Fibroblast of skin of left biceps (primary cell): ENCODE measurements around the gene FAM110C.
"Not testable (repeated sequence)": the region's sequence is repeated elsewhere in the genome, so short reads cannot be mapped to it uniquely, and the experiment has no call there.

Experiments used
- DNase-seq, 2 experiments: peaks; one replicate each; pipeline ENCODE4 v3.0.0-alpha.2; 2013; ENCODE audit warnings: low read depth in 2 of 2

The FAM110C gene

DNA sequence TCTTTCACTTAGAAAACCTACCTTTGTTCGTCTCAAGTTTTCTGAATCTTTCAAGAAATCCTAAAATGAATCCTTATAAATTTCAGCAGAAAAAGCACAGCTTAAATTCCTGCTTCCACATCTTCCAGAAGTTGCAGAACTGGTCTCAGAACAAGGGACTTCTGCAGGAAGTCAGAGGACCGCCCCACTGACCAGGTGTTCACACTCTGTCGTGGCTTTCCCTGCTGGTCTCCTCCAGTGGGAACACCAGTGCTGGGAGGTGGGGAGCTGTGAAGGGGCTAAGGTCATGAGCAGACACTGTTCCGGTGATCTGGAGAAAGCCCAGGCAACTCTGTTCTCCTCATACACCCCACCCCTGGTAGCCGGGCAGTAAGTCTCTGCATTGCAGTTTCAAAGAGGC lies 3.5 kb downstream of the FAM110C start:
- DNase-seq, result no peak

DNA sequence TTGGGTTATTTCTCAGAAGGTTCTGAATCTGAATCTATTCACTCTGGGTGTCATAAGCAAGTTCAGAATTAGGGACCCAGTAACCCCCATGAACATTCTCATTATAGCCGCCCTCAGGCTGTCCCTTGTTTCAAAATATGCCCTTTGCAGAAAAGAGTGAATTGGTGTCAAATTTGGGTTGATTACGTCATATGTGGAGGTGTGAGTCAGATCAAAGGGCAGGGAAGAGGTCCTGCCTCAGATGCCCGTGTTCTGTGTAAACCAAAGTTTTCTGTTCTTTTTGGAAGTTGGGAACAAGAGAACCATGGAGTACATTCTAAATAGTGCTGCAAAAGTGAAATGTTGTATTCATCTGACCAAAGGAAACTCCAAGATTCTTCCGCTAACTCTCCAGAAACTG lies 5.8 kb downstream of the FAM110C start:
- no peak for DNase-seq

DNA sequence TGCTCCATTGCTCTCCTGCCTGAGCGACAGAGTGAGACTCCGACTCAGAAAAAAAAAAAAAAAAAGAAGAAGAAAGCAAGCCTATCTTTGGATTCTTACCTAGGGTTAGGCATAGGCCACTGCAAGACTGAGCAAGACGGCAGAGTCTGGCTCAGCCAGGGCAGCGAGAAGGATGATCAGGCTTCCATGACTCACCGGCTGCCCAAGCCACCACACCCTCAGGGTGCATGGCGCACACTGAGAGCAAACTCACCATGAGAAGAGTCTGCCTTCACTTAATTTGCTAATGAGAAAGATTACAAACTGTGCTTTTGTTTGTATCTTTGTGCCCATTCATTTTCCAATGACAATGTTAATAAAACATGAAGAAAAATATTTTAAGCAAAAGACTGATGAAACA lies 8.2 kb downstream of the FAM110C start:
- DNase-seq, result no peak

DNA sequence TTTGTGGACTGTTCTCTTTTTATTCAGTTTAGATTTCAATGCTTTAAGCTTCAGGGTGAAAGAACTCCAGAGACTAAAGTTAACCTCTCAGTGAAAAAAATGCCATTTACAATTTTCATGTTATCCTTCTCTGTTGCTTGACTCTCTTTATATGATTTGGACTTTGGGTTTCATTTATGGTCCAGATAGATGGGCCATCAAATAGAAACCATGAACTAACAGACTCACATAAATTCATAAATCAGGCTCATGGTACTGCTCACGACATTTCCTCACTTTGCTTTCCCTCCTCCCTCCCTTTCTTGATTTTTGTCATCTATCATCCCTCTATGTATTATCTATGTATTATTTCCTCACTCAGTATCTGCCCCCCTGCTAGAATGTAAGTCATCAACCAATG lies 10.0 kb downstream of the FAM110C start:
- DNase-seq, result no peak

DNA sequence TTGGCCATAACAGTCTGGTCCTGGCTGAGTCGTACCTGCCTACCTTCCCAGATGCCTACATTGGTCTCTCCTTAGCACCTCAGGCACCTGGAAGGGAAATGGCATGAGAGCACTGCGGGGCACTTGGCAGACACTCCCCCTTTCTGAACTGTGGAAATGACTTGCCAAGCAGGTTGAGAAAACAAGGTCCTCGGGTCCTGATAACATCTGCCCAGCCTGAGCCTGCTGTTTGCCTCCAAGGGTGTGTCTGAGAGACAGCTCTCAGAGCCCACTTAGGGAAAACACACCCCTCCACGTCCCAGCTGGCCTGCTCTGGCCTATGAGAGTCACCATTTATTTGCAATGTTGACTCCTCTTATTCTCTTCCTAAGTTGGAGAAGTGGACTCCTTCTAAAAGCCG lies 10.5 kb downstream of the FAM110C start:
- no peak for DNase-seq

DNA sequence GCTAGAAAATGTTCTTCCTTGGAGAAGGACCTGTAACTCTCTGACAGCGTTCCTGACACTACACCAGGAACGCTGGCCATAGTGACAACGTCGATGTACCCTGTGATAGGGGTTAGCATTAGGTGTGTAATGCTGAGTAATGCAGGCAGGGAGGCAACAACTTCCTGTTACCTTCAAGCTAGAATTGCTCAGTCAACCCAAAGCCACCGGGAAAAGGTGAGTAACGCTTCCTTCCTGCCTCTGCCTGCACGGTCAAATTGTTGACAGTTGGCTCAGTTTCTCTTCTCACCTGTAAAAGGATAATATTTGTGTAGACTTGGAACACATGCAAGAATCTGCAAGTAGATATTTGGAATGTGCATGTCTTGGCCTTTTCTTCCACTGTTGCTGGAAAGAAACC lies 12.7 kb downstream of the FAM110C start:
- DNase-seq, result no peak

DNA sequence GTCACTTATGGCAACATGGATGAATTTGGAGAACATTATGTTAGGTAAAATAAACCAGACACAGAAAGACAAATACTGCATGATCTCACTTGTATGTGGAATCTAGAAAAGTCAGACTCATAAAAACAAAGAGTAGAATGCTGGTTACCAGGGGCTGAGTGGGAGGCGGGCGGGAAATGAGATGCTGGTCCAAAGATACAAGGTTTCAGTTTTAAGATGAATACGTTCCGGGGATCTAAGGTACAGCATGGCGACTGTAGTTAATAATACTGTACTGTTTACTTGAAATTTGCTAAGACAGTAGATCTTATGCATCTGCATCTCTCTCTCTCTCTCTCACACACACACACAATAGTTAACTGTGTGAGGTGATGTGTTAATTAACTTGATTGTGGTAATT lies 14.2 kb downstream of the FAM110C start:
- DNase-seq, result no peak

DNA sequence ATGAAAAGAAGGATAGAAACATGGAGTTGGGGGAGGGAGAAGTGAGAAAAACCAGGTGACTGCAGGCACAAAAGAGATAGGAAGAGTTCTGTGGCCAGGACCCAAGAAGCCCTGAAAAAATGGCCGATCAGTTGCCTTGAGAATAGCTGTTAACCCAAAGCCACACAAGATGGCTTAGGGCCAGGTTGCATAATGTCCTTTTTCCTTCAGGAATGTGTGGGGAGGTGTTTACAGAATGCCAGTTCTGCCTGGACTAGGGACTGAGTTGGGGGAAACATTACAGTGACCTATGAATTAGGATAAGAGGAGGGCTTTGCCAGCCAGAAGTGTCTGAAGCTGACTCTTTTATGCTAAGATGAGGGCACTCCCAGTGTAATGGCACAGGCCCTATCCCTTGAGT lies 17.1 kb downstream of the FAM110C start:
- no peak for DNase-seq

DNA sequence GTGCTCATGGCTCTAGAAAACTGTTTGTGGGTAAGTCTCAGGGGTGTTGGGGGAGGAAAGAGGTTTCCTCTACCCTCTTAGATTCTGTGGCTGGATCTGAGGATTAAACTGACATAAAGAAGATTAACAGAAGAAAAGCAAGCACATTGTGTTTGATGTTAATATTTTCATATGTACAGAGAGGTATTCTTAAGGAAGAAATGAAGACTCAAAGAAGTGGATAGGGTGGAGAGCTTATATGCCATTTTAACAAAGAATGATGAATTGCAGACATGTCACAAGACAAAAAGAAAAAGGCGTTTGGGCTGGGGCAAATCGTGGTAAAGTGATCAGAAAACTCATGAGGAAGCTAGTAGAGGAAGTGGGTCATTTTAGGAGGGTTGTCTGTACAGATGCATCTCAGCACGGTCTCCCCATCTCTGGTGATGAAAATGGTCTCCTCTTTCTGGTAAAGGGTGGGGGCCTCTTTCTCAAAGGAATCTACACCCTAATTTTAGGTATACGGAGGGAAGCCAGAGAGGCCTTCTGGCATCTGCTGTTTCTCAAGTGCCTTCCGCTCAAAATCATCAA lies 17.8 kb downstream of the FAM110C start:
- DNase-seq, result no peak

DNA sequence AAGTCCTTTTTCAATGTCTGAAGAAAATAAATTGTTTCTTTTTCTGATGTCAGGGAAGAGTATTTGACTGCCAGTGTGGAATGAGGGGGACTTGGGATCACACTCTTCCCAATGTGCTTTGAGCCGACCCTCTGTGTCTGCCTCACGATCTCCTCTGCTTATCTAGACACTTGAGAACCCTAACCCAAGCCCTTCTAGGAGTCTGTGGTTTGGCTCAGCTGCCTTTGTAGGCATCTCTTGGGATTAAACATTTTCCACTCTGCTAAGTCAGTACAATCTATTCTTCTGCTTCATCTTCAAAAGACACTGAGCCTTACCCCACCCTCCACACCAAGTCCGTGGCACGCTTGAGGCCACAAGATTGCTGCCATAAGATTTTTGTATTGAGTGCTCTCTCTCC lies 19.4 kb downstream of the FAM110C start:
- DNase-seq, result no peak

DNA sequence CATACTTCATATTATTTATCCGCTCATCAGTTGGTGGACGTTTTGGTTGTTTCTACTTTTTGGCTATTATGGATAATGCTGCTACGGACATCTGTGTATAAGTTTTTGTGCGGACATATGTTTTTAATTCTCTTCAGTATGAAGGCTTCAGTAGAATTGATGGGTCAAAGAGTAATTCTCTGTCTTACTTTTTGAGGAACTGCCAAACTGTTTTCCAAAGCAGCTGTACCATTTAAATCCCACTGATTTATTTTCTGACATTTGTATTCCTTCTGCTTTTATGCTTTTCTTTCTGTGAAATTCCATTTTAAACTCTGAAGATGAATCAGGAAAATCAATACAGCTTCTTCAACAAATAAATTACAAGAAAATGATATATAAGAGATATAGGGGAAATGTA lies 20.8 kb downstream of the FAM110C start:
- DNase-seq, result no peak

DNA sequence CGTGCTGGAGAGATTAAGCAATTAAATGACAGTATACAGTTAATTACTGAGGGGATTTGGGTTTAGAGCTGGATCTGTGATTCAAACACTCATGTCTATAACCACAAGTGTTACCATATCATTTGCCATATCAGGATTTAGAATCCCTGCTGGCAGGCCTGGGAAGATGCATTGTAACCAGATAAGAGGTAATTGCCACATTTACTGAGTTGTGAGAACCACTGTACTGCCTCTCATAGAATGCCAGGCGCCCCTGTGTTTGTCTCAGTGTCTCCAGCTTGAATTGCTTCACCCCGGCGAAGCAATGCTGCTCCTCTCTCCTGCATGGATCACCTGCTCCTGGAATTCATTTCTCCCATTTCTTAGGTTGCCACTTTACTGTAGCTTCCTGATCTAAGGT lies 21.7 kb downstream of the FAM110C start:
- not testable (repeated sequence) for DNase-seq

DNA sequence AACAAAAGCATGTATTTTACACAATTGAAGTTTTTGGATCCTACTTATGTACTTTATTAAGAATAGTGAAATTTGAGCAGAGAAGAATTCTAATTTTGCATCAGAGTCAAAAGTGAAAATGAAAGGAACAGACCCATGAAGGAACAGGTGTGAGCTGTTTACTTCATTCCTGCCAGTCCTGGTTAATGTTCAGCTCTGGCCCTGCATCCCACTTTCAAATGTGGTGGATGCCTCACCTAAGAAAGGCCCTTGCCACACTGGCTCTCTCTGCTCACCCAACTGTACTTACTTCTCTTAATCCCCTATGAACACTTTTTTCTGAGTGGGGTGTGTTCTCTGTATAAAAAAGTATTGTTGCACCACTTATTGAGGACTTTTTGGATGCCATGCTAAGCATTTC lies 22.2 kb downstream of the FAM110C start:
- DNase-seq, result no peak

DNA sequence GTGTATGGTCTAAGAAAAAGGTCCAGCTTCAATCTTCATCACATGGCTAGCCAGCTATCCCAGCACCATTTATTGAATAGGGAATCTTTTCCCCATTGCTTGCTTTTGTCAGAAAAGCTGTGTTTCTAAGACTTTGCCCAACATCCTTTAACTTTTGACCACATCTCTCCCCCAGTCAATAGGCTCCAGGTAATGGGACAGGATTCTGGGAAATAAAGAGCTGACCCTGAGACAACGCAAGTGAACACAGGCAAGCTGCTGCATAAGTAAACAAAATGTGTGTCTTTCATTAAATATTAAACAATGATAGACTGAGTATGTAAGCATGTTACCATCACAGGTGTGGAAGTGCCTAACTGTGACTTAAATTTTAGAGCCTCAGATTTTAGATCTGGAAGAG lies 23.0 kb downstream of the FAM110C start:
- no peak for DNase-seq

DNA sequence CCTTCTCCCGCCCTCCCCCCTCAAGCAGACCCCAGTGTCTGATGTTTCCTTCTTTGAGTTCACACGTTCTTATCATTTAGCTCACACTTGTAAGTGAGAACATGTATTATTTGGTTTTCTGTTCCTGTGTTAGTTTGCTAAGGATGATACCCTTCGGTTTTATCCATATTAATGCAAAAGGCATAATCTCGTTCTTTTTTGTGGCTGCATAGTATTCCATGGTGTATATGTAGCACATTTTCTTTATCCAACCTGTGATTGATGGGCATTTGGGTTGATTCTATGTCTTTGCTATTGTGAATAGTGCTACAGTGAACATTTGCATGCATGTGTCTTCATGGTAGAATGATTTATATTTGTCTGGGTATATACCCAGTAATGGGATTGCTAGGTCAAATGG lies 24.1 kb downstream of the FAM110C start:
- DNase-seq, result not testable (repeated sequence)

DNA sequence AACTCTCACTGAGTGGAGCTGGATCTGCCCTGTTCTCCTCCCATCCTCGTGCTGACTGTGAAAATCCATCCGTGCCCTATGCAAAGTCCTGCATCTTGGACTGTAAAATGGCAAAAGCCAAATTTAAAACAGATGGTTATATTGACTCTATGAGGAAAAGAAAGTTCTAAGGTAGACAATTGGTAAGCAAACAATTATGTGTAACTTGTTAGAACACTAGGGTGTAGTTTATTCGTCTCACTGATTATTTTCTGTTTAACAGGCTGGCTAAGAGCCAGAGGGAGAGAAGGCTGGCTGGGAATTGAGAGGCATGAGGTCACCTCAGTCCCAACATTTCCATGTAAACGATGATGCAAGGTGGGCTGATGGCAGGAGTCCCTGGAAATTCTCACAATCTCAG lies 26.0 kb downstream of the FAM110C start:
- not testable (repeated sequence) for DNase-seq

DNA sequence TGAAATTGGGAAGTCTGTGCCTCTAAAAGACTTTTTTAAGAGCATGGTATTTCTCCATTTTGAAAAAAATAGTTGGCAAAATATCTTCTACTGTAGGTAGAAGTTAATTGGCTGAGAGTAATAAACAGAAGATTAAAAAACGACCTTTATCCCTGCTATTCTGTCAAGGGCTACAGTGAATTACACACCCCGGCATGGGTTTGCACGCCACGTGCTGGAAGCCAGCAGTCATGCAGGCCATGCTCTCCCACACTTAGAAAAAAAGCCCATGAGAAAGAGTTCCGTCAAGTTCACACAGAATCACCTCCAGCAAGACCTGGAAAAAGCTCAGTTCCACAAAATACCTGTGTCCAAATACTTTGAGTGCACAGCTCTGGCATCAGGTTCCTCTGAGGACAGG lies 26.8 kb downstream of the FAM110C start:
- no peak for DNase-seq

DNA sequence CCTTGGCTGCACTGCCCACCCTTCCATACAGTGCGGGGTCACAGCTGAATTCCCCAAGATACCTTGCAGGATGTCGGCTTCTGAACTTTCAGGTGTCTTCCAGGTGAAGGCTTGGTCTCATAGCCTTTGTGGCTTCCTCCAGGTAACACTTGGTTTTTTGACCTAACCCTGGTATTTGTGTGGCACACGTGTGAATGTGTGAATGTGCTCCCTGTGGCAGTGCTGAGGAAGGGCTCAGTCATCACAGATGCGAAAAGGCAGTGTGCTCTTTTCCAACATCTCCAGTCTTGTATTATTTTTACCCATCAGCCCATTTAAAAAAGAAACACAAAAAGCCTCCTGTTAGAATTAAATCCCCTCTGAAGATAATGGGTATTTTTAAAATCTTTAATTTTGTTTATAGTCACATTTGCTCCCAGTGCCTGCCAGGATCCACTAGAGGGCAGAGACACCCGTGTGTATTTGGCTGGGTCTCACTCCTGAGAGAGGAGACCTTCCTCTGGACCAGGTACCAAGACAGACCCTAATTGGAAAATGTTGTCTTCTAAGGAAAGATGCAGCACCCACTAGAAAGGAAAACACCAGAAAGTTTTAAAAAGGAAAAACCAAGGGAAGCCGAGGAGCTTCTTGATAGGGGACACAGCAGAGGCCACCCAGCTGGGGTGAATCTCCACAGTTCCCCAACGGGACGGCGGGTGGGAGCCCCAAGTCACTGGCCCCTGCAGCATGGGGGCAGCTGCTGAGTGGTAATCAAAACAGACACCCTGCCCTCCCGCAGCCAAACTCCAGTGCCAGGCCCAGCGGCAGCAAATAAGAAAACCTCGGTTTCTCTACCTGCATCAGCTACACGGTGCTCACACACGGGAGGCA lies 27.7 kb downstream of the FAM110C start:
- no peak for DNase-seq

DNA sequence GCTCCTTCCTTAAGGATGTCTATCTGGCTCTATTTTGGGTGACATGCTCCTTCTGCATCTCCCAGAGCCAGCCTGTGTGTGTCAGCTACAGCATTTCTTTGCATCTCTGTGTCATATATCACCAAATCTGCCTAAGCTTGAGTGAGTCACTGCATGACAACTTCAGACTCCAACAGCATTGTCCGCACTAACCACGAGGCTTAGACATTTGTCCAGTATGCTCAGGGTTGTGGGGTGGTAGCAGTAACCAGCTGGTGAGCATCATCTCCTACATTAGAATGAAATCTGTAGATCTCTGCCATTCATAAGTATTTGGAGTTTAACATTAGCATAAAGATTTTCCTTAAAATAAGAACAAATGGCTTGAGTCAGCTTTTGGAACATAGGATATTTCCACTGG lies 30.4 kb downstream of the FAM110C start:
- DNase-seq, result not testable (repeated sequence)

DNA sequence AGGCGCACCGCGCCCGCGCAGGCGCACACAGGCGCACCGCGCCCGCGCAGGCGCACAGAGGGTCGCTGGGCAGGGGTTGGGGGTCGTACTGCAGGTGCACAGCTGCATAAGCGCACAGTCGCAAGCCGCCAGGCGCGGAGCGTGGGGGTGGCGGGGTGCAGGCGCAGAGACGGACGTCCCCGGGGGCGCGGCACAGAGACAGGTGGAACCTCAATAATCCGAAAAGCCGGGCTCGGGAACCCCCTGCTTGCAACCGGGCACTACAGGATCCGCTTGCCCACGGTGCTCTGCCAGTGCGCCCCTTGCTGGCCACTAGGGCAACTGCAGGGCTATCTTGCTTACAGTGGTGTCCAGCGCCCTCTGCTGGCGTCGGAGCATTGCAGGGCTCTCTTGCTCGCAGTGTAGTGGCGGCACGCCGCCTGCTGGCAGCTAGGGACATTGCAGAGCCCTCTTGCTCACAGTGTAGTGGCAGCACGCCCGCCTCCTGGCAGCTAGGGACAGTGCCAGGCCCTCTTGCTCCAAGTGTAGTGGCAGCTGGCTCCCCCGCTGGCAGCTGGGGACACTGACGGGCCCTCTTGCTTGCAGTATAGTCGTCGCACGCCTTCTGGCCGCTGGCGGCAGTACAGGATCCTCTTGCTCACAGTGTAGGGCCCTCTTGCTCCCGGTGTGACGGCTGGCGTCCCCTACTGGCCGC lies 34.9 kb downstream of the FAM110C start:
- DNase-seq, result no peak

DNA sequence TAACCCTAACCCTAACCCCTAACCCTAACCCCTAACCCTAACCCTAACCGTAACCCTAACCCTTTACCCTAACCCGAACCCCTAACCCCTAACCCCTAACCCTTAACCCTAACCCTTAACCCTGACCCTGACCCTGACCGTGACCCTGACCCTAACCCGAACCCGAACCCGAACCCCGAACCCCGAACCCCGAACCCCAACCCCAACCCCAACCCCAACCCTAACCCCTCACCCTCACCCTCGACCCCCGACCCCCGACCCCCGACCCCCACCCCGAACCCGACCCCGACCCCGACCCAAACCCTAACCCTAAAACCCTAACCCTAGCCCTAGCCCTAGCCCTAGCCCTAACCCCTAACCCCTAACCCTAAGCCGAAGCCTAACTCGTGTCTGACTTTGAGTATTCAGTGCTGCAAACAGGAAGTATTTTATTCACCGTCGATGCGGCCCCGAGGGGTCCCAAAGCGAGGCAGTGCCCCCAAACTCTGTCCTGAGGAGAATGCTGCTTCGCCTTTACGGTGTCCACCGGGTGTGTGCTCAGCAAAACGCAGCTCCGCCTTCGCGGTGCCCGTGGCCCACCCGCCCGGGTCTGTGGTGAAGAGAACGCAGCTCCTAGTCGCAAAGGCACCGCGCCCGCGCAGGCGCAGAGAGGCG lies 36.0 kb downstream of the FAM110C start:
- no peak for DNase-seq
